SK-N-SH treated with all-trans-retinoic acid at 6 μM for 48 hours (cell line): Measurements from ENCODE around the gene ST3GAL4.

Experiments used
- ATAC-seq: fragments of 200-7000 bp; cut with Tn5 transposase; 3 replicates; pipeline ENCODE4 v1.9.1; 2020; ENCODE audit warnings: mild to moderate bottlenecking, moderate library complexity
- ARNTL ChIP-seq: fragments of 450-650 bp; formaldehyde crosslinking; IDR thresholded peaks from 2 replicates; pipeline ENCODE4 v1.5.0; 2020; ENCODE audit warnings: low read depth, mild to moderate bottlenecking, moderate library complexity, borderline replicate concordance
- CSDC2 ChIP-seq: fragments of 250-450 bp; sonication (Bioruptor Pico); IDR thresholded peaks from 2 replicates; pipeline ENCODE4 v1.5.0; 2020; ENCODE audit warnings: mild to moderate bottlenecking, moderate library complexity
- CSRNP3 ChIP-seq: fragments of 250-450 bp; sonication (Bioruptor Pico); IDR thresholded peaks from 2 replicates; pipeline ENCODE4 v1.5.1; 2021; ENCODE audit warnings: mild to moderate bottlenecking, moderate library complexity
- ESRRG ChIP-seq: fragments of 250-450 bp; sonication (Bioruptor Pico); IDR thresholded peaks from 2 replicates; pipeline ENCODE4 v1.6.1; 2021; ENCODE audit warnings: mild to moderate bottlenecking
- GLIS3 ChIP-seq: fragments of 250-450 bp; sonication (Bioruptor Pico); IDR thresholded peaks from 2 replicates; pipeline ENCODE4 v1.5.0; 2020; ENCODE audit warnings: mild to moderate bottlenecking, moderate library complexity
- ISL1 ChIP-seq: fragments of 250-450 bp; sonication (Bioruptor Pico); IDR thresholded peaks from 2 replicates; pipeline ENCODE4 v2.1.2; 2022; ENCODE audit warnings: mild to moderate bottlenecking, moderate library complexity
- OSR1 ChIP-seq: fragments of 250-450 bp; sonication (Bioruptor Pico); IDR thresholded peaks from 2 replicates; pipeline ENCODE4 v1.8.0; 2022; ENCODE audit warnings: moderate library complexity, mild to moderate bottlenecking, inconsistent platforms
- POU6F1 ChIP-seq: fragments of 250-450 bp; sonication (Bioruptor Pico); IDR thresholded peaks from 2 replicates; pipeline ENCODE4 v1.8.0; 2021; ENCODE audit warnings: low read depth, mild to moderate bottlenecking, moderate library complexity, borderline replicate concordance
- PPARA ChIP-seq: fragments of 250-450 bp; sonication (Bioruptor Pico); IDR thresholded peaks from 2 replicates; pipeline ENCODE4 v1.5.0; 2020; ENCODE audit warnings: mild to moderate bottlenecking, borderline replicate concordance
- RARB ChIP-seq: fragments of 250-450 bp; sonication (Bioruptor Pico); IDR thresholded peaks from 2 replicates; pipeline ENCODE4 v1.8.0; 2021; ENCODE audit warnings: mild to moderate bottlenecking, moderate library complexity
- TCF4 ChIP-seq: fragments of 250-450 bp; sonication (Bioruptor Pico); IDR thresholded peaks from 2 replicates; pipeline ENCODE4 v1.8.0; 2021; ENCODE audit warnings: mild to moderate bottlenecking, moderate library complexity, borderline replicate concordance
- TOX ChIP-seq: fragments of 250-450 bp; sonication (Bioruptor Pico); IDR thresholded peaks from 2 replicates; pipeline ENCODE4 v1.8.0; 2021; ENCODE audit warnings: mild to moderate bottlenecking, moderate library complexity, borderline replicate concordance
- TSHZ2 ChIP-seq: fragments of 250-450 bp; sonication (Bioruptor Pico); IDR thresholded peaks from 2 replicates; pipeline ENCODE4 v1.5.0; 2020; ENCODE audit warnings: mild to moderate bottlenecking, moderate library complexity
- ZC3H10 ChIP-seq: fragments of 250-450 bp; sonication (Bioruptor Pico); IDR thresholded peaks from 2 replicates; pipeline ENCODE4 v1.5.1; 2021; ENCODE audit warnings: mild to moderate bottlenecking, moderate library complexity
- ZFP3 ChIP-seq: fragments of 250-450 bp; sonication (Bioruptor Pico); IDR thresholded peaks from 2 replicates; pipeline ENCODE4 v1.5.0; 2020; ENCODE audit warnings: mild to moderate bottlenecking, moderate library complexity
- ZFP30 ChIP-seq: fragments of 450-650 bp; formaldehyde crosslinking; IDR thresholded peaks from 2 replicates; pipeline ENCODE4 v1.5.0; 2022; ENCODE audit warnings: mild to moderate bottlenecking, moderate library complexity
- ZNF565 ChIP-seq: fragments of 450-650 bp; formaldehyde crosslinking; conservative IDR thresholded peaks from 2 replicates; pipeline ENCODE4 v1.5.0; 2020; ENCODE audit warnings: low read depth, mild to moderate bottlenecking, moderate library complexity
- ZNF70 ChIP-seq: fragments of 450-650 bp; formaldehyde crosslinking; IDR thresholded peaks from 2 replicates; pipeline ENCODE4 v1.5.0; 2020; ENCODE audit warnings: mild to moderate bottlenecking, moderate library complexity
- ZNF8 ChIP-seq: fragments of 450-650 bp; formaldehyde crosslinking; IDR thresholded peaks from 2 replicates; pipeline ENCODE4 v1.5.0; 2020; ENCODE audit warnings: mild to moderate bottlenecking, moderate library complexity
- TF ChIP-seq, protein P1 (sequence below): fragments of 250-450 bp; sonication (Bioruptor Pico); IDR thresholded peaks from 2 replicates; pipeline ENCODE4 v1.5.1; 2020; ENCODE audit warnings: low read depth, mild to moderate bottlenecking, moderate library complexity

The ST3GAL4 gene

GRCh38 chr11:126339073-126339862 lies 16.2 kb upstream of the ST3GAL4 start:
- no peak for ATAC-seq
- TF ChIP-seq CSDC2 (CRISPR knock-in tag) (no peak), ESRRG (CRISPR knock-in tag) (no peak)

- no peak for ATAC-seq
- TF ChIP-seq ISL1 (CRISPR knock-in tag) (no peak), CSRNP3 (CRISPR knock-in tag) (no peak), OSR1 (CRISPR knock-in tag) (no peak), TOX (CRISPR knock-in tag) (no peak), CSDC2 (CRISPR knock-in tag) (no peak), ZNF565 (CRISPR knock-in tag) (no peak)
- TF ChIP-seq, all 23 proteins: peak for 0
Measured at GRCh38 chr11:126339863-126340434, 15.5 kb upstream of the ST3GAL4 start.

DNA sequence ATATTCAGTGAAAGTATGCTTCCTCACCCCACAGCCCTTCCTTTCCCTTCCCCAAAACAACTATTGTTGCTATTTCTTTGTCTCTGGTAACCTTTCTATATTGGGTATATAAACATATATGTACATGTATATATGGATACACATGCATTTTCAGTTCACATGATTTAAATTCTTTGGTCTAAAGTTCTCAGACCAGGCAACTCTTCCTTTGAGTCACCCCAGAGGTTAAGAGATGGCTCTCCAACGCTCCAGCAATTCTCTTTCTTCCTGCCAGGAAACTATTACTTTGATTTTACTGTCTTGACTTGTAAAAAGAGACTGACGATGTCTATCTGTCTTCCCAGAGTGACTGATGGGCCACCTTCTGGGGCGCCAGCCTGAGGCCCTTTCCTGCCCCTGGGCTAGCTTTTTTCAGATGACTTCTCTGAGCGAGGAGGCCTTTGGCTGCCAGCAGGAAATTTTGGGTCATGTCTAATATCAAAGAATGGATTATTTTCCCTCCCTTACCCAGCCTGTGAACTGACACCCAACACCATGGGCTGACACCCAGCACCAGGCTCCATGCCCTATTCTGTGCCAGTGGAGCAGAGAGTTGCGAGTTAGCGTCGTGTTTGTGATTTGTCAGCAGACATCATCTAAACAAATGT lies 14.4 kb upstream of the ST3GAL4 start:
- peak; percentile 2; the same call in 1 of the 3 replicates for ATAC-seq
- TF ChIP-seq POU6F1 (CRISPR knock-in tag) (no peak), CSDC2 (CRISPR knock-in tag) (no peak), TCF4 (CRISPR knock-in tag) (no peak), ZC3H10 (no peak), ZFP30 (CRISPR knock-in tag) (no peak), GLIS3 (CRISPR knock-in tag) (no peak), ZNF70 (CRISPR knock-in tag) (no peak), ZFP3 (no peak), OSR1 (CRISPR knock-in tag) (no peak), ARNTL (CRISPR knock-in tag) (no peak), ESRRG (CRISPR knock-in tag) (no peak), RARB (no peak), ZNF8 (no peak), PPARA (CRISPR knock-in tag) (no peak)
- TF ChIP-seq, protein P1, sequence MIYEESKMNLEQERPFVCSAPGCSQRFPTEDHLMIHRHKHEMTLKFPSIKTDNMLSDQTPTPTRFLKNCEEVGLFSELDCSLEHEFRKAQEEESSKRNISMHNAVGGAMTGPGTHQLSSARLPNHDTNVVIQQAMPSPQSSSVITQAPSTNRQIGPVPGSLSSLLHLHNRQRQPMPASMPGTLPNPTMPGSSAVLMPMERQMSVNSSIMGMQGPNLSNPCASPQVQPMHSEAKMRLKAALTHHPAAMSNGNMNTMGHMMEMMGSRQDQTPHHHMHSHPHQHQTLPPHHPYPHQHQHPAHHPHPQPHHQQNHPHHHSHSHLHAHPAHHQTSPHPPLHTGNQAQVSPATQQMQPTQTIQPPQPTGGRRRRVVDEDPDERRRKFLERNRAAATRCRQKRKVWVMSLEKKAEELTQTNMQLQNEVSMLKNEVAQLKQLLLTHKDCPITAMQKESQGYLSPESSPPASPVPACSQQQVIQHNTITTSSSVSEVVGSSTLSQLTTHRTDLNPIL (CRISPR knock-in tag), result no peak
- TF ChIP-seq, all 23 proteins: peak for 0

DNA sequence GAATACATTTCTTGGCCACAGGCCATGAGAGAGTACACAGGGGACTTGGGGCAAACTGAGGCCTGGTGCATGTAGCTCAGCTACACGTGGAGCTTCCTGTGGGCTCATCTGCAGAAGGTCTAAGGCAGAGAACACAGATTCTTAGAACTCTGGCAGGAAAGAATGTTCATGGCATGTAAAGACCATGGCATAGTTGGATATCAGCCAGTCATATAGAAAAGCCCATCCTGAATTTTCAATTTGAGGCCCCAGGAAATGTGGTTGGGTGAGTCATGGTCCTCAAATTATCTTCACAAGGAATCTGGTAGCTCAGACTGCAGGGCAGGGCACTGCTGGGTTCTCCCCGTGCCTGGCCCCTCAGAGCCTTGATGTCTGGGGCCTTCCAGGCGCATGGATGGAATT lies 13.7 kb upstream of the ST3GAL4 start:
- TF ChIP-seq ISL1 (CRISPR knock-in tag) (no peak), ZNF70 (CRISPR knock-in tag) (no peak), ESRRG (CRISPR knock-in tag) (no peak), TSHZ2 (CRISPR knock-in tag) (no peak), CSDC2 (CRISPR knock-in tag) (no peak)
- ATAC-seq, result peak; percentile 89
